CD4-positive, alpha-beta T cell treated with Interleukin-4 for 4 hours (primary cell): ENCODE measurements around the gene KITLG.
"Not testable (repeated sequence)": the region's sequence is repeated elsewhere in the genome, so short reads cannot be mapped to it uniquely, and the experiment has no call there.

Source experiments
- DNase-seq: peaks from one replicate; pipeline ENCODE4 v3.0.0-alpha.2; 2020

KITLG gene

DNA sequence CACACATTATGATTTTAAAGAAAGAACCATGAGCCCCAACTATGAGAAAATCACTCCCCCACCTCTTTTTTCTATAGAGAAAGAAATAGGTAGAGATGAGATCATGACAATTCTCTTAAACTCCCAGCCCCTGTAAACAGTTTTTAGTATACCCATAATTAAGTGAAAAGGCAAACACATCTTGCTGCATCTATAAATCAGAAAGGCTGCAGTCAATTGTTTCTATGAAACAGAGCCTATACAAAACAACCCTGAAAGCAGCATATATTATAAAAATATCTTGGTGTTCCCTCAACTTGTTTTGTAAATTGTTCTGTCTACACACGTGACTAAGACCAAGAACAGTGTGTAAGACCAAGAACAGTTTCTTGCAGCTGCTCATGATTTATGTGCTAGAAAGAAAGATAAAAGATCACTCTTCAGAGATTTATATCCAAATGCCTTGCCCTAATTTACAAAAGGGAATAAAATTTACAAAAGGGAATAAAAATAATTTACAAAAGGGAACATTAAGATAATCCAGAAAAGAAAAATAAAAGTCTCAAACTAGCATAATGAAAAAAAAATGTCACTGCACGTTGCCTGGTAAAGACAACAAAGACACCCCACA is 4.8 kb downstream of the KITLG start:
- DNase-seq, result no peak

DNA sequence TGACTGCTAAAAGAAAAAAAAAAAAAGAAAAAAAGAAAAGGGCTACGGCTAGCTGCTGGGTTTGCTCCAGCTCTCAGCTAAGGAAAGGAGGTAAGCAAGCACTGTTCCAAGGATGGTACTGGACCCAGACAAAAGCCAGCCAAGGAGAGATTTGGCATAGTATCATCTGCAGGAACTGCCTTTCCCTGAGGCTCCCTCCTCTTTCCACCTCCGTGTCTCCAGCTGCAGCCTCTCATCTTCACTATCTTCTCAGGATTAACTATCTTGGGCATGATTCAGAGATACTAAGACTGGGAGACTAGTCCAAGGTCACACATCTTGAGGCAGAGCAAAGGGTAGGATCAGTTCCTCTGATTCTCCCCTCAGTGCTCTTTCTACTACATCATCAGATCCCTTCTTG is 6.0 kb downstream of the KITLG start:
- no peak for DNase-seq

- DNase-seq, result no peak
Observed at GRCh38 chr12:88573583-88573982, 6.7 kb downstream of the KITLG start.

- no peak for DNase-seq
Observed at GRCh38 chr12:88572781-88573549, 7.3 kb downstream of the KITLG start.

DNA sequence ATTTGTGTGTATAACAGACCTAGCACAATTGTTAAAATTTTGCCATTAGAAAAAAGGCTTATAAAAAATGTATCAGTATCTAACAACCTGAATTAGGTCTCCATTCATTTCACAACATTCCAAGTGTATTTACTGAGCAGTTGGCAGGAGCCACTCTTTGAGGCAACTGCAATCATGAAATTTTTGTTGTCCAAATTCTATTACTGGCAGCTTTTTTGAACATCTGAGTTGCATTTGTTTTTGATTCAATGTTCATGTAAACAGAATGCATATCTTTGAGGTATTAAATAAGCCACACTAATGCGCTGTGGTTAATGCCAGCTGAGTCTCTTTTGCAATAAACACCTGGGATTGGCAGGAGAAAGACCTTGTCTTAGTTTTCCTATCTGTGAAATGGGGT is 8.7 kb downstream of the KITLG start:
- DNase-seq, result no peak

GRCh38 chr12:88570103-88570502 is 10.2 kb downstream of the KITLG start:
- DNase-seq, result no peak

- no peak for DNase-seq
Observed at GRCh38 chr12:88566430-88566829, 13.8 kb downstream of the KITLG start.

DNA sequence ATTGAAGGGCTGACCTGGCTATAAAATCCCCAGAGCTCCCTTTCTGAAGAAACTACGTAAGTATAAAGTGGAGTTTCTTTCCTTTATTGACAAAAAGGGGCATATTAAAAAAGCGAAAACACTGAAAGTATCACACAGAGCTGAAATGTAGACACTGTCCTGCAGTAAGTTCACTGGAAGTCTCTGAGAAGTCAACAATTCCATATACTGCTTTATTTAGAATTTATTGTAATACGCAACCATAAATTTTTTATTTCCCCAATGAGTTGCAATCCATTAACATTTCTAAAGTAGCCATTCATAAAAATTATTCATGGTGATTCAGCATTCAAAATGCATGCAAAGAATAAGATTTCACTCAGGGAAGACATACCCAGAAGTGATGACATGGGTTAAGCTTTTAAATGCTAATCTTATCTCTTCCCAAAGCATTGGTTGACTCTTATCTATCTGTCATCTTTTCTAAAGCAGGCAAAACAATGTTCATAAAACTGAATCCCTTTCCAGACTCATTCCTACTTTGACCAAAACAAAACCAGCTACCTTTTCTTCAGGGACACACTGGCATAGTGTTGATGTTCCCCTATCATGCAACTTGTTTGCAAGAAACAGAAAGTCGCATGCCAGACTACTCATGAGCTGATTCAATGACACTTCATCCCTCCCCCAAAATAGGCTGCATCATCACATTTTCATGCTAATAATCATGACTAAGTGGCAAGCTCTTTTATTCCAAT is 17.3 kb downstream of the KITLG start:
- no peak for DNase-seq

GRCh38 chr12:88562151-88562550 is 18.1 kb downstream of the KITLG start:
- DNase-seq, result no peak

- no peak for DNase-seq
Observed at GRCh38 chr12:88559772-88560171, 20.5 kb downstream of the KITLG start.

DNA sequence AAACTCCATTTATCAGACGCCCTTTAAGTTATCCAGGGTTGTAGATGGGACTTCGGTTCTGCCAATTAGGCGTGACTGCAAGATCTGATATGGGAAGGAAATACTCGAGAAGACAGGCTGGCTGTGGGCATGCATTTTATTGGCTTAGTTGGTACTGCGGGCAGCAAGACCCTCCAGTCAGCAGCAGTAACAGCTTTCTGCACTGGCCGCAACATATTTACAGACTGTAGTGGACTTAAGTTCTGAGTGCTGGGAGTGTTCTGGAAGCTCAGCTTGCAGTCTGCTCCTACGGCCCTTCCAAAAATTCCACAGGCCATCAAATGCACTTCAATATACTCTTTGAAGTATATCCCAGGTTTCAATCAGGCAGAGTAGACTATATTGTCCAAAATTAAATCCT is 21.1 kb downstream of the KITLG start:
- no peak for DNase-seq

DNA sequence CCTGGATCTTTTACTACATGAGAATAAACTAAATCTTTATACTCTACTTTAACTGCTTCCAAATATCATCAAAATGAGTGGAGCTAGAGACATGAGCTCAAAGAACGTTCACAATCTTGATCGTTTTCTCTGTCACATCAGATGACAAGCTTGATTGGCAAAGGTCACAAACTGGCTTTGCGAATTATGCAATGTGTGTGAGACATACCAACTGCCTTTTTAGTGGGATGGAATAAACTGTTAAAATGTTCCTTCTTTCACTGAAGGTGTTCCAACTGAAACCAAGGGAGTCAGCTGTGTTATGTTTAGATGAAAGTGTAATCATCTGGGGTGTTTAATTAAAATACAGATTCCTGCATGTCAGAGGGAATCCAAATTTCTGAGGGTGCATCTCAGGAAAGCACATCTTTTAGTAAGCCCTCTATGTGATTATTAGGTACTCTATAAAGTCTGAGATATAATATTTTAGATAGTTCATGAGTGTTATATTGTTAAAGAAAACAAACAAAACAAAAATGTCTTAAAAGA is 21.9 kb downstream of the KITLG start:
- DNase-seq, result no peak

DNA sequence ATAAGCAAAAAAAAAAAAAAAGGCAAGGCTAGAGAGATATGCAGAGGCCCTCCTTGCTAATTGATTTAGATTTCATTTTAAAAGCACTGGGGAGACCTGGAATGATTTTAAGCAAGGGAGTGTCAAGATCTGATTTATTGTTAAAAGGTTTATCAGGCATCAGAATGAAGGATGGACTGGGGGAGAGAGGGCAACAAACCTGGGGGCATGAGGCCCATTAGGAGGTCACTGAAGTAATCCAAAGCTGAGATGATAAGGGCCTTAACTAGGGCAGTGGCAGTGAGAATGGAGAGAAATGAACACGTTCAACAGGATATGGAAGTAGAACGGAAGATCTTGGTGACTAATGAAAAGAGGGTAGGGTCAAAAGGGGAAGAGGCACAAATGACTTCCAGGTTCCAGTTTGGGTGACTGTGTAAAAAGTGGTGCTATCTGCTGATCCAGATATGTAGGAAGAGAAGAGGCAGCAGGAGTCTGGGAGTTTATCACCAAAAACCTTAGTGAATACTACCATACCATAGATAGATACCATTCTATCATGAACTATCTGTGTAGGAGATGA is 24.0 kb downstream of the KITLG start:
- DNase-seq, result no peak

DNA sequence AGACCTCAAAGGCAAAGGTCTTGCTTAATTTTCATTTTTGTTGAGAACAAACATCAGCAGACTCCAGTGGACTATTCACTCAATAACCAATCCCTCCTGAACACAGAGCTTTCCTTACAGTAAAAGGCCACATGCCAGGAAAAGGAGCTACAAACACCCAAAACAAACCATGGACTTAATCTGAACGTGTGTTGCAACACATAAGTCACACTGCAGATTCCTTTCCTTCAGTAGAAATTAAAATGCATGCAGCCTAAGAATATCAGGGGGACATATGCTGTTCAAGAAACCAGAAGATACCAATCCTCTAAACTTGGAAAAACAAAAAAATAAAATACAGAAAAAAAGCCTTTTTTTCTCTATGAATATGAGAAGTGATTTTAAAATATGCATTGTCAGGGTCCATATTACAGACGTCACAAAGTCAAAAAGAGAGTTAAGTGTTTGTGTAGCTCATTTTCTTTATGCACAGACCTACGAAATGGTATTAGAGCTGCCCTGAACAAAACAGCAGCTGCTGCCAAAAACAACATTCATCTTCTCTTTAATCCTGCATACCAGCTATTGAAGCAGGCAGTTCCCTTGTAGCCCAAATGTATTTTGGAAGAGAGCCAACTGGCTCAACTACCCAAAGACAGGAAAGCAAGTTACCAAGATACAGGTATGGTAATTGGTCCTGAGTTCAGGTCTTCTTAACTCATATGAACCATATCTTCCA is 26.2 kb downstream of the KITLG start:
- DNase-seq, result no peak

DNA sequence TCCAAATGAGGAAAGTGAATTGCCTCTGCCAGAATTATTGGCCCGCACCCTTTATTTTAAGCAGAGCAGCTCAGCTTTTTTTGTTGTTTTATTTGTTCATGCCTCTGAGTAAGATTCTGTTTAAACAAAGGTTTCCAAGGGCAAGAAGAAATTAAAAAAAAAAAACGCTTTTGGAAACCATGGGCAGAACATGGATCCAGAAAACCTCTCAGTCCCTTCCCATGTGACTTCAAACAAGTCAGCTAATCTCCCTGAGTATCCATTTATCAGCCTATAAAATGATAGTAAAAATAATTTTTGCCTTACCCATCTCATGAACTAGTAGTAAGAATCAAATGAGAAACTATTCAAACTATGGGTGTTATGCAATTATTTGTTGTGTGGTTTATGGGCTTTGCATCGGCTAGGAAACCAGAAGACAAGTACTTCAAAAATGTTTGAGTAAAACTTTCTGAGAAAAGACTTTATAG is 27.6 kb downstream of the KITLG start:
- DNase-seq, result no peak

DNA sequence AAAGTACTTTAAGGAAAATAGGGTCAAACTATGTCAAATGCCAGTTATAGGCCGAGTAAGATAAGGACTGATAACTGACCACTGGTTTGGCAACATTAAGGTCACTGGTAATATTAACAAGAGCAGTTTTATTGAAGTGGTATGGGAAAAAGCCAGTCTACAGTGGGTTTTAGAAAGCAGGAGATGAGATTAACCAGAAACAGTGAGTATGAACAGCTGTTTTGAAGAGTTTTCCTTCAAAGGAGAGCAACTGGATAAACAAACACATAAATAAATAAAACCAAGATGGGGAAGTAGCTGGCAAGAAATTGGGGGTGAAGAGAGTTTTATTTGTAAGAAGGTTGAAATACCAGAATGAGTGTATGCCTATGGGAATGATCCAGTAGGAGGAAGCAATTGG is 30.3 kb downstream of the KITLG start:
- no peak for DNase-seq

GRCh38 chr12:88547949-88548348 is 32.3 kb downstream of the KITLG start:
- not testable (repeated sequence) for DNase-seq

- no peak for DNase-seq
Observed at GRCh38 chr12:88546853-88547252, 33.4 kb downstream of the KITLG start.

GRCh38 chr12:88546226-88546625 is 34.0 kb downstream of the KITLG start:
- no peak for DNase-seq

- no peak for DNase-seq
Observed at GRCh38 chr12:88544991-88545980, 35.0 kb downstream of the KITLG start.

DNA sequence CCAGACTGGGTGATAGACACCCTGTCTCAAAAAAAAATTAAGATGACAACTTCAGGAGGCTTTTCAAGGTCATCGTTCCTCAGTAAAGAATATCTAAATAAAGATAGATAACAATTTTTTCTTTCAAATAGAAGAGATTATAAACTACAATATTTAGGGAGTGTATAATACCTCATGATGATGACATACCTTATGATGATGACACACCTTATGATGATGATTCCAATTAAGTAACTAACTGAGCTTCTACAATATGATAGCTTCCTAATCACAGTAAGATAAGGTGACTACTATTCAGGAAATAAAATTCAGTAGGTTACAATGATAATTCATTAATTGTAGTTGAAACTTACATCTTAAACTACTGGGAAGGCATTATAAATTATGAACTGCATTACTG is 40.4 kb downstream of the KITLG start:
- no peak for DNase-seq
